CD4-positive, CD25-positive, alpha-beta regulatory T cell (primary cell): Measurements from ENCODE around the gene CLDN11. TPM values are rescaled to one million over a fixed set of nuclear protein-coding genes. Genes with fewer than 3 reads are reported as not detected.

ENCODE experiments used
- ATAC-seq, 2 donors: fragments of 150-1000 bp; cut with Tn5 transposase; one replicate each; pipeline ENCODE4 v1.10.0; 2021; ENCODE audit warnings: low read depth in 2 of 2, moderate number of reproducible peaks in 2 of 2, moderate library complexity in 1 of 2
- DNase-seq, 3 donors: peaks; one replicate each; pipeline versions ENCODE4 v3.0.0 to v3.0.0-alpha.2; 2012 to 2022; ENCODE audit warnings: mixed read lengths in 1 of 3
- H3K27ac ChIP-seq: one replicate; pipeline ENCODE4 v1.7.0; 2013; ENCODE audit warnings: mild to moderate bottlenecking, low read length; ENCODE audit not compliant: insufficient read depth, poor library complexity, severe bottlenecking
- H3K27me3 ChIP-seq: one replicate; pipeline ENCODE4 v1.7.0; 2013; ENCODE audit warnings: low read length; ENCODE audit not compliant: control insufficient read depth, insufficient read depth
- H3K36me3 ChIP-seq: one replicate; pipeline ENCODE4 v1.7.0; 2013; ENCODE audit warnings: mild to moderate bottlenecking, low read length, moderate library complexity; ENCODE audit not compliant: control insufficient read depth, insufficient read depth
- H3K4me1 ChIP-seq: 2 replicates; pipeline ENCODE4 v1.7.0; 2013; ENCODE audit warnings: mild to moderate bottlenecking, low read length; ENCODE audit not compliant: insufficient read depth, control insufficient read depth, poor library complexity, severe bottlenecking
- H3K4me3 ChIP-seq: one replicate; pipeline ENCODE4 v1.7.0; 2013; ENCODE audit warnings: low read depth, mild to moderate bottlenecking, low read length, moderate library complexity
- H3K9me3 ChIP-seq, 2 experiments: 1 replicate in 1 of 2; 2 replicates in 1 of 2; pipeline ENCODE4 v1.7.0; 2013; ENCODE audit warnings: low read length in 2 of 2, mild to moderate bottlenecking in 1 of 2, moderate library complexity in 1 of 2; ENCODE audit not compliant: control insufficient read depth in 2 of 2
- H3K27ac Mint-ChIP-seq, 3 donors: one replicate each; pipeline ENCODE4 v1.8.0; 2020 to 2022; ENCODE audit warnings: mild to moderate bottlenecking in 3 of 3, mixed read lengths in 3 of 3, moderate library complexity in 2 of 3
- H3K27me3 Mint-ChIP-seq: one replicate; pipeline ENCODE4 v1.8.0; 2022; ENCODE audit warnings: mild to moderate bottlenecking, mixed read lengths
- H3K36me3 Mint-ChIP-seq: one replicate; pipeline ENCODE4 v1.8.0; 2020; ENCODE audit warnings: mixed read lengths
- H3K4me1 Mint-ChIP-seq, 4 donors: one replicate each; pipeline ENCODE4 v1.8.0; 2020 to 2022; ENCODE audit warnings: mixed read lengths in 4 of 4, mild to moderate bottlenecking in 1 of 4
- H3K4me3 Mint-ChIP-seq, 4 donors: one replicate each; pipeline ENCODE4 v1.8.0; 2020 to 2022; ENCODE audit warnings: mild to moderate bottlenecking in 4 of 4, mixed read lengths in 4 of 4, moderate library complexity in 3 of 4
- H3K9me3 Mint-ChIP-seq, 7 donors: one replicate each; pipeline ENCODE4 v1.8.0; 2020 to 2022; ENCODE audit warnings: mixed read lengths in 7 of 7, mild to moderate bottlenecking in 3 of 7, moderate library complexity in 2 of 7
- polyA plus RNA-seq, 4 donors: library from polyadenylated mRNA; unstranded; fragments of 300-500 nt; fragmentation: Illumina TruSeq; gene quantifications; one replicate each; pipeline ENCODE4 v1.2.3, GENCODE V29; 2021
- total RNA-seq: library from RNA; stranded (reverse); gene quantifications from one replicate; pipeline ENCODE4 v1.2.3, GENCODE V29; 2022

CLDN11 gene
- total and polyA plus RNA-seq, 5 donors from 2014 or later: not detected

DNA sequence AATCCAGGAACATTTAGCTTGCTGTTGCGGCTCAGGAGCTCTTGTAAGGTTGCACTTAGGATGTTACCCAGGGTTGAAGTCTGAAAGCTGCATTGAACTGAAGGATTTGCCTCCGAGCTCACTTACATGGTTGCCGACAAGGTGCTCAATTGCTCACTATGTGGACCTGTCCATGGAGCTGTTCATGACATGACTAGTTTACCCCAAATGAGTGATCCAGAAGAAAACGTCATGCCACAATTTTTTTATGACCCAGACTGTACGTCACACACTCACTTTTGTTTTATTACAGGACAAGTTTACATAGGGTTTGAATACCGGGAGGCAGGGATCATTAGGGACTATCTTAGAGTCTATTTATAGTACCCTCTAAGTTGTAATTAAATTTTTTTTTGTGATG, 21.0 kb upstream of the CLDN11 start:
- Histone ChIP-seq H3K27ac (no peak overlapping the region), H3K36me3 (no peaks in the 10 kb centered on the region), H3K4me1 (no peaks in the 10 kb centered on the region), H3K27me3 (no peaks in the 10 kb centered on the region), H3K4me3 (no peak overlapping the region), H3K9me3 (no peaks in the 10 kb centered on the region)
- ATAC-seq (no peak), DNase-seq (no peak)
- peaks cover 0 to 4% (median 0%) of the 10 kb centered on the region in 7 donors for H3K9me3 Mint-ChIP-seq
- H3K36me3 Mint-ChIP-seq: no peaks in the 10 kb centered on the region
- H3K27ac Mint-ChIP-seq: no peak overlapping the region
- H3K4me1 Mint-ChIP-seq: peaks cover 1 to 5% (median 4%) of the 10 kb centered on the region in 4 donors
- H3K4me3 Mint-ChIP-seq: no peak overlapping the region
- H3K27me3 Mint-ChIP-seq: peaks cover 4% of the 10 kb centered on the region

DNA sequence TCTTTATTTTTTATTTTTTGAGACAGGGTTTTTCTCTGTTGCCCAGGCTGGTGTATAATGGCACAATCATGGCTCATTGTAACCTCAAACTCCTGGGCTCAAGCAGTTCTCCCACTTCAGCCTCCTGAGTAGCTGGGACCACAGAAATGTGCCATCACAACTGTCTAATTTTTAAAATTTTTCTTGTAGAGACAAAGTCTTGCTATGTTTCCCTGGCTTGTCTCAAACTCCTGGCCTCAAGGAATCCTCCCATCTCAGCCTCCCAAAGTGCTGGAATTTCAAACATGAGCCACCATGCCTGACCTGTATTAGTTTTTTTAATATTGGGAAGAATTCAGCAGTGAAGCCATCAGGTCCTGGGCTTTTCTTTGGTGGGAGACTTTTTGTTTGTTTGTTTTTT, 13.6 kb upstream of the CLDN11 start:
- ATAC-seq: no peak
- Mint-ChIP-seq H3K36me3 (no peaks in the 10 kb centered on the region), H3K4me1 (no peaks in the 10 kb centered on the region), H3K27me3 (peaks cover 4% of the 10 kb centered on the region), H3K4me3 (no peak overlapping the region), H3K27ac (no peak overlapping the region), H3K9me3 (peaks cover 0 to 4% (median 0%) of the 10 kb centered on the region in 7 donors)
- DNase-seq: no peak
- Histone ChIP-seq H3K4me1 (no peaks in the 10 kb centered on the region), H3K4me3 (no peak overlapping the region), H3K27me3 (no peaks in the 10 kb centered on the region), H3K36me3 (no peaks in the 10 kb centered on the region), H3K9me3 (no peaks in the 10 kb centered on the region), H3K27ac (no peak overlapping the region)

DNA sequence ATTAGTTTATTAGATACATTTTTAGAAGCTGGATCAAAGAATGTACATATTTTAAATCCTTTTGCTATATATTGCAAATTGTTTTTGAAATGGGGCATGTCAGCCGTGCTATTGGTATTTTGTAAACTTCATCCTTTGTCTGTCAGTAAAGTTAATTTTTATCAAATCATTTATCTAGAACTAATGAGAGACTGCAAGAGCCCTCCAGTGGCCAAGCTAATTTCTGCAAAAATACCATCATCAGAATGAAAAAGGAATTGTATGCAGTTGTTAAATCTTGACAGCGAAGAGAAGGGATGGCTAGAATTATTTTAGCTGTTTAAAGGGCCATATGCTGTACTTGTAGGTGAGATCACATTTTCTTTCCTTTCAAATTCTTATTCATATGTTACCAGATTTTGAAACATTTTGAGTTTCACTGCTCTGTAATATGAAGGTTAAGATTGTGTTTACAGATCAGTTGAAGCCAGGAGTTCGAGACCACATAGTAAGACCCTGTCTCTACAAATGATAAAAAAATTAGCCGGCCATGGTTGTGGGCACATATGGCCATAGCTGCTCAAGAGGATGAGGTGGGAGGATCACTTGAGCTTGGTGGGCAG, 8.1 kb upstream of the CLDN11 start:
- H3K4me1 ChIP-seq: no peaks in the 10 kb centered on the region
- ATAC-seq: no peak
- no peaks in the 10 kb centered on the region for H3K27me3 Mint-ChIP-seq

DNA sequence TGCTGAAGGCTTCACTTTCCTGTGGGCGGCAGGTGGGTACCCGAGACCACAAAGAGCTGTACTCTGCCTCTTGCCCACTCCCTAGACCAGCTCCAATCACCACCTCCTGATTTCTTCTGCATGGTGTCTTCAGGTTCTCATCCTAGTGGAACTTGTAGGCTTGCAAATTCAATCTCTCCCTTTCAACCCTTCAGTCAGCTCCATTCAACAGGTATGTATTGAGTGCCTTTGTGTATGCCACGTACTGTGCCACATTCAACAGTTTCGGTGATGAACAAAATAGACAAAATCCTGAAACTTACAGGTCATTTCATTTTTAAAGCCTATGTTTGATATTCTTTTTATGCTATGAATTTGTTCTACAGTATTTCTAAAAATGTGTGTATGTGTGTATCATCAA, 5.4 kb upstream of the CLDN11 start:
- H3K27me3 ChIP-seq: peaks cover 12% of the 10 kb centered on the region
- H3K36me3 ChIP-seq: no peaks in the 10 kb centered on the region
- H3K27ac ChIP-seq: no peak overlapping the region
- H3K36me3 Mint-ChIP-seq: no peaks in the 10 kb centered on the region
- no peak overlapping the region for H3K4me3 Mint-ChIP-seq
- H3K27ac Mint-ChIP-seq: no peak overlapping the region
- H3K27me3 Mint-ChIP-seq: peaks cover 22% of the 10 kb centered on the region
- H3K4me1 Mint-ChIP-seq: peaks cover 0 to 10% (median 3%) of the 10 kb centered on the region in 4 donors
- no peak for DNase-seq
- H3K9me3 ChIP-seq: no peaks in the 10 kb centered on the region
- no peak for ATAC-seq
- no peak overlapping the region for H3K4me3 ChIP-seq
- no peaks in the 10 kb centered on the region for H3K4me1 ChIP-seq
- no peaks in the 10 kb centered on the region for H3K9me3 Mint-ChIP-seq

More for the DNA sequence above, 8.1 kb upstream of the CLDN11 start:
- Histone ChIP-seq H3K9me3 (no peaks in the 10 kb centered on the region), H3K4me3 (no peak overlapping the region), H3K27me3 (no peaks in the 10 kb centered on the region), H3K27ac (no peak overlapping the region), H3K36me3 (no peaks in the 10 kb centered on the region)
- Mint-ChIP-seq H3K9me3 (no peaks in the 10 kb centered on the region), H3K4me1 (peaks cover 0 to 6% (median 0%) of the 10 kb centered on the region in 4 donors), H3K27ac (no peak overlapping the region), H3K4me3 (no peak overlapping the region), H3K36me3 (no peaks in the 10 kb centered on the region)
- DNase-seq: peak in 1 of 3 donors; percentile 25

DNA sequence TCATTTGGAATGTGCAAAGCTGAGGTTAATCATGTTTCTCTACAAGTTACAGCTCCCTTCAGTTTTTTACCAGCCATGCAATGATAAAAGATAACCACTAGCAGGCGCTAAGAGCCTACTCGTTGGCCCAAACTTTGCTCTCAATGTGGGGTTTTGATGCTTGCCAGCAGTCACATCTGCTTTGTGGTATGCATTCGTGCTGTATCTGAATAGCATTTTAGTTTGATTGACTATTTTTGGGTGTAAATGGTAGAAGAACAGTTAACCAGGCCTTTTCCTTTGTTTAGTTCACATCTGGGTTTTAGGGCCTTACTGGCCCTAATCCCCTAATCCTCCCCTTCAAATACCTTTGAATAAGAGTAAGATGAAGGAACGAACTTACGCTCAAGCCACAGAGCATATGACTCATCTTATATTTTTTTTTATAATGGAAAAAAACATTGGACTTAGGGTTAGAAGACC, 4.4 kb upstream of the CLDN11 start:
- Mint-ChIP-seq H3K4me1 (peaks cover 0 to 12% (median 8%) of the 10 kb centered on the region in 4 donors), H3K36me3 (no peaks in the 10 kb centered on the region), H3K9me3 (no peaks in the 10 kb centered on the region), H3K27ac (peak overlapping the region in 1 of 3 donors; percentile 26), H3K4me3 (no peak overlapping the region), H3K27me3 (peaks cover 24% of the 10 kb centered on the region)
- H3K4me1 ChIP-seq: peaks cover 8% of the 10 kb centered on the region
- peak in 2 of 3 donors; percentile 48 to 63 for DNase-seq
- H3K27ac ChIP-seq: no peak overlapping the region
- peak; percentile 55 to 61 for ATAC-seq
- no peak overlapping the region for H3K4me3 ChIP-seq
- H3K27me3 ChIP-seq: peaks cover 14% of the 10 kb centered on the region
- no peaks in the 10 kb centered on the region for H3K36me3 ChIP-seq
- no peaks in the 10 kb centered on the region for H3K9me3 ChIP-seq

DNA sequence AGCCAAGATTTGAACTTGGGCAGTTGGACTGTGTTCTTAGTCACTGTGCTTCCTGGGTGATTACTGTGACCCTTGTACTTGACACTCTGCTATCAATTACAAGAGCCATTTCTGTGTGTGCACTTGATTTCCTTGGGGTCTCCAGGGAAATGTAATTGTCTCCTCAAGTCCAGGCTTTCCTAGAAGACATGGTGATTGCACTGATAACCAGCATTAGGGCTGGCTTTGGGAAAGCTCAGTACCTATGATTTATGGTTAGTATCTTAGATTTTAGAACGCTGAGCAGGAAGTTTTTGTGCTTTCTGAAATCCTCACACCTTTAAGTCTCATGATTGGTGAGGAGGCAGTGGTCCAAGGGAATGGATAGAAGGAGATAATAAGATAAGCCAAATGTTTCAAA, 1.6 kb upstream of the CLDN11 start:
- Histone ChIP-seq H3K9me3 (no peaks in the 10 kb centered on the region), H3K4me3 (no peak overlapping the region)
- H3K27me3 Mint-ChIP-seq: peaks cover 42% of the 10 kb centered on the region

DNA sequence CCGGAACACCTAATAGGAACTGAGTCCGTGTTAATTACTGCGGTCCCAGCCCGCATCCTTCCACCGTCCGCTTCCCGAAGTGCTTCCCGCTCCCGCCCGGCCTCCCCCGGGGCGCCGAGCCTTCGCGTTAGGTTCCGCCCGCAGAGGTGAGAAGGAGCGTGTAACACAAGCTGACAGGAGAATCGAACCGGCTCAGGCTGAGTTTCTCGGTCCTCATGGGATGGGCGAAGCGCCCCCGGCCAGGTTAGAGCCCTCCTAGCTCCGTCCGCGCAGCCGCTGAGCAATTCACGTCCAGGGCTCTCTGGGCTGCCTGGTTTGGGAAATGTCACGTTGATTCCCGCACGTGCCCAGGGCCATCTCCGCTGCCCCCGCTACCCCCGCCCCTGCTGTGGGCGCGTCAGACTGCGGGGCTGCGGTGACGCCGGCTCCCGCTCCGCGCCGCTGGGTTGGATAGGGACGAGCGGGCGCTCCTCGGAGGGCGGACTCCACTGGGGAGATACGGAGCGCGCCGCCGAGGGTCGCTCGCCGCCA, 954 bp downstream of the CLDN11 start:
- Histone ChIP-seq H3K27ac (no peak overlapping the region), H3K9me3 (no peaks in the 10 kb centered on the region), H3K27me3 (peaks cover 21% of the 10 kb centered on the region), H3K4me1 (peaks cover 15% of the 10 kb centered on the region), H3K4me3 (no peak overlapping the region), H3K36me3 (no peaks in the 10 kb centered on the region)
- ATAC-seq (no peak), DNase-seq (no peak)
- H3K27me3 Mint-ChIP-seq: peaks cover 42% of the 10 kb centered on the region
- no peaks in the 10 kb centered on the region for H3K9me3 Mint-ChIP-seq
- H3K4me1 Mint-ChIP-seq: peaks cover 0 to 15% (median 6%) of the 10 kb centered on the region in 4 donors
- no peak overlapping the region for H3K27ac Mint-ChIP-seq
- H3K4me3 Mint-ChIP-seq: peak overlapping the region in 2 of 4 donors; percentile 33 to 61
- no peaks in the 10 kb centered on the region for H3K36me3 Mint-ChIP-seq

More for the DNA sequence above, 1.6 kb upstream of the CLDN11 start:
- no peak overlapping the region for H3K27ac Mint-ChIP-seq
- H3K4me3 Mint-ChIP-seq: no peak overlapping the region
- H3K36me3 Mint-ChIP-seq: no peaks in the 10 kb centered on the region
- H3K36me3 ChIP-seq: no peaks in the 10 kb centered on the region
- no peak overlapping the region for H3K27ac ChIP-seq
- peaks cover 21% of the 10 kb centered on the region for H3K27me3 ChIP-seq
- no peak for DNase-seq
- peaks cover 15% of the 10 kb centered on the region for H3K4me1 ChIP-seq
- no peaks in the 10 kb centered on the region for H3K9me3 Mint-ChIP-seq
- ATAC-seq: no peak
- H3K4me1 Mint-ChIP-seq: peaks cover 0 to 15% (median 9%) of the 10 kb centered on the region in 4 donors
